ELF-1 (cell line): ENCODE data around the gene ASB7.
"Not testable (repeated sequence)": the region's sequence is repeated elsewhere in the genome, so short reads cannot be mapped to it uniquely, and the experiment has no call there.

Experiments used
- DNase-seq: peaks from one replicate; pipeline ENCODE4 v3.0.0-alpha.2; 2016; ENCODE audit warnings: low read depth, low spot score

ASB7 gene

DNA sequence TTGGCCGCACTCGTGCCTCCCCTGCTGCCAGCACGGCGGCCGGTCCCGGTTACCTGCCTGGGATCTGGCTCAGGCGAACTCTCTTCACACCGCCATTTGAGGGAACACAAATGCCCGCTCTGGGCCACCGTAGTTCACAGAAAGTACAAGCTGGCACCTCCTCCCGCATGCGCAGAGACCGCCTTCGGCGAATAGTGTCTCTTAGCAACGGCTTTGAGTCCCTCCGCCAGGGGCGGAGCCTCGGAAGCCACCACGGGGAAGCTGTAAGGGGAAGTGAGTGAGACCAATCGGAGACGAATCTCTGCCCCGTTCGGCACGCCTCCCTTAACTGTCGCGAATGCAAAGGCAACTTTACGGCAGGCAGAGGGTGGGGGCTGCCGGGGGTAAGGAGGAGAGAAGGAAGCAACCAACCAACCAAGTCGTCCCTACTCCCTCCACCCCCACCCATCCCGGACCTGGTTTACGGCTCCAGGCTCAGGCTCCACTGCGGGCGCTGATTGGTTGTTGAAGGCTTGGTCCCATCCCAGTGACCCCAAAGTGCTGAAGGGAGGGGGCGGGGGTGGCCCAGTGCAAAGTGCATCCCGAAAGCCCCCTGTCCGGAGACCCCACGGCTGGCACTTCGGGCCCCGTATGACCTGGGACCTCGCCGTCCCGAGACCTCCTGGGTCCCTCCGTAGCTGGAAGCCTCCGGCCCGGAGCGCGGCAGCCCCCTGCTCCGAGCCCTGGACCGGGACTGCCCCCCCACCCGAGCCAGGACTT lies at the start of gene ASB7, which contains the start of gene LINS1:
TSS of gene ASB7 (plus strand) at position 526 of the 759 bp plus-strand sequence. CDS start 9,628 bp downstream, outside the sequence.
TSS of gene LINS1 (minus strand) at position 121 of the 759 bp plus-strand sequence. CDS start 21,342 bp downstream, outside the sequence.
- DNase-seq: peak; percentile 100

DNA sequence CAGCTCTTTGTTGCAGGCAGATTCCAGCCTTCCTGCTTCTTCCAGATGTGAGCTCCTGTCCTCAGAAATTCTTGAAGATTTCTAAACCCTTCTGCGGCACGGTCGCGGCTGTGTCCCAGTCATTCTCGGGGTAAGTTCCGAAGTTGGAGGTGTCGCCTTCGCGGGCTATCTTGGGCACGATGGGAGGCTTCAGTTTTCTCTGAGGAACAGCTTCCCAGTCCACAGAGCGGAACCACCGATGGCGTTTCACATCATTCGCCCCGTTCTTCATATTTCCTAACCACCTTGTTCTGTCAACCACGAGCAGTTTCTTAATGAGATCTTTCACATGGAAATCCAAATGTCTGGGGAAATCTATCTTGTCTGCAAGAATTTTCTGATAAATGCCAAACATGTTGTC lies 48.9 kb upstream of the ASB7 start:
- DNase-seq: no peak

DNA sequence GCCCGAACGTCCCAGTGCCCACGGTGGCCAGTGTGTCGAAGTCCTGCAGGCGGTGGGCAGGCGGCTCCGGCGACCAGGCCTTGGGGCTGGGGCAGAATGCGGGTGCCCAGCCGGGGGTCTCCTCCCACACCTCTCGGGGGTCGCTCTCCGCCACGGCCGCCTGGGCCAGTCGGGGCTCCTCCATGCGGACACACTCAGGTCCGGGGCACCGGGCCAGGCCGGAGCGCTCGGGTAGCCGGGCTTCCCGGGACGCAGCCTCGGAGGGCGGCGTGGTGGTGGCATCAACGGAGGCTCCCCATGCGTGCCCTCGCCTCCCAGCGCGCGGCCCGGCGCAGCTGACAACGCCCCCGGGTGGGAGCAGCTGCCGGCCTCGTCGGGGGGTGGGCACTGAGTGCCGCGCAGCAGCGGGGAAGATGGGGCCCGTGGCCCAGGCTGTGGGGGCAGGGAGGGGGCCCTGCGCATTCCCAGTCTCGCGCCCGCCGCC lies 43.6 kb upstream of the ASB7 start:
- no peak for DNase-seq

DNA sequence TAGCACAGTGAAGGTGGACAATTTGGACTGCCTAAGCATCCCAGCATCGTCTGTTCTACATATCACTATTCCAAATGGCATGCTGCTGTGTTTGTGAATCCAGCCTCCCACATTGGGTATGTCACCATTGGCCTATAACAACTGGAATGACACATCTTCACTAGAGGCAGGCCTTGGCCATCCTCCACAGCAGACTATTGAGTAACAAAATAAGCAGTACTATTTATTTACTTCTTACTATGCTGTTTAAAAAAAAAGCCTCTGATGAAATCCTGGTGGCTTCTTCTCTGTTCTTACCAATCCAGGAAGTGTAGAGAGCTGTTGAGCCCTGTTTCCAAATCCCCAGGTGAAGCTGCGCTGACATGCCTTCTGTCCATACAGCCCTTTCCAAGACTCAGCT lies 43.1 kb upstream of the ASB7 start:
- DNase-seq: no peak

DNA sequence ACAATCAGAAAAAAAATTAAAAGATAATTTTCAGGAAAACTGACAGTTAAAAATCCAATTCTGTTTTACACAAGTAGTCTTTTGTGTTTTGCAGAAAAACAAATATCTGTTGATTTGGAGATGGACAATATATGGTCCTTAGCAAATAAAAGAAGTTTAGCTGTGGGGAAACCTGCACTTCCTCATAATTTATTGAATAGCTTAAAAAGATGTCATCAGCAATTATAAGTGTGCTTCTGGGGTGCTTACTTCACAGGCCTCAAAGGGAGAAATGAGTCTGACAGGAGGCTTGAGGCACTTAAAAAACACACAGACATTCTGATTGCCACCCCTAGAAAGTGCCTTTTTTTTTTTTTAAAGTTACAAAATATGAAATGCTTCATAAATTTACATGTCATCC lies 42.1 kb upstream of the ASB7 start:
- no peak for DNase-seq

- DNase-seq: no peak
Observed at GRCh38 chr15:100565591-100565990, 36.8 kb upstream of the ASB7 start.

- no peak for DNase-seq
Observed at GRCh38 chr15:100566850-100567628, 35.4 kb upstream of the ASB7 start.

DNA sequence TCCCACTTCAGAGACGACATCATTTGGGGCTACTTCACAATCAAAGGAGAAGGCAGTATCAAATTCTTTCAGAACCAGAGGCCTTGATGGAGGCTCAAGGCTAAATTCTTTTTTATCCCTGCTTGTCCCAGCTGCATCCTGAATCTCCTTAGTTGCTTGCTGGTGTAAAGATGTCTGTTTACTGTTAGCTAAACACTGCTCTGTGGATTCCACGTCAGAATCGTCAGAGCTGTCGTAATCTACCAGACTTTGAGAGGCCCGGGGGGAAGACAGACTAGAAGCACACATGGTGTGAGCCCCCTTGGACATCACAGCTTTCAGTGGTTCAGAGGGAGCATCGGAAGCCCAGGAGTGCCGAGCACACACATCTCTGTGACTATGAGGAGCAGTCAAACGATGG lies 33.0 kb upstream of the ASB7 start:
- no peak for DNase-seq

GRCh38 chr15:100570275-100570674 lies 32.1 kb upstream of the ASB7 start:
- no peak for DNase-seq

GRCh38 chr15:100570735-100571313 lies 31.6 kb upstream of the ASB7 start:
- DNase-seq: no peak

DNA sequence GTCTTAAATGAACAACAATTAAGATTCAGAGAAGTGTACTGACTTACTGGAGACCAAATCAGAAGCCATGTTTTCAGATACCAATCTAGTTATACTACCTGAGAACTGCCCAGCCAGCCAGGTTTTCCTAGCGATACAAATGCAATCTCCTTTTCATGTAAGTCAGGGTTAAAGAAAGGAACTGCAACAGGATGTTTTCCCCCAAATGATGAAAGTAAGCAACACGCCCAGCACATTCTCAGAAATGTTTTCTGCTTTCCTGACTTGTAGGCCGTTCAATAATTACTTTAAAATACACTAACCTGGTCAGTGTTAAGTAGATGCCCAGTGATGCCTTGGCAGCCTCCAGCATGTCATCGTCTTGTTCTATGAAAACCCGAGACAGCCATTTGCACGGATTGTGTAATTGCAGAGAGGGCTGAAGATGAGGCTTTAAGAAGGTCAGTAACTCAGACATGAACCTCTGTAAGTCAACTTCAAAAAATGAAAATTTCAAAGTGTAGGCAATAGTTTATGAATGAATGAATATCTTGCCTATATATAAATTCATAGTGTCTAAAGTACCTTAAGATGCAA lies 30.7 kb upstream of the ASB7 start:
- no peak for DNase-seq

GRCh38 chr15:100572362-100572983 lies 29.9 kb upstream of the ASB7 start:
- DNase-seq: no peak

DNA sequence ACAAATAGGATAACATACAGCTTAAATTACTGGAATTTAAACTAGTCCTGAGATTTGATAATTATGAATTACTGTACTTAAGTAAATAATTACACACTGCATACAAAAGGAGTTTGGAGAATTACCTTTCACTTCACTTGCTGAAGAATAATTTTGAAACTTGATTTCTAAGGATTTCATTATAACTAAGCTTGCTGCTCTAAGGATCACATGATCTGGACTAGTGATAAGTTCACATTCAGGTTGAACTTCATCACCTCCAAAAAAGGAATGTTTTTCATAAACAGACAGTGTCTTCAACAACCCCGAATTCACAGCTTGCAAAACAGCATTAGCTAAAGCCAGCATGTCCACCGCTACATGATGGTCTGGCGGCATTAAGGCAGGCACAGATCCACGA lies 28.9 kb upstream of the ASB7 start:
- no peak for DNase-seq

GRCh38 chr15:100580414-100580813 lies 22.0 kb upstream of the ASB7 start:
- no peak for DNase-seq

GRCh38 chr15:100588638-100589242 lies 13.6 kb upstream of the ASB7 start:
- no peak for DNase-seq

- DNase-seq: not testable (repeated sequence)
Observed at GRCh38 chr15:100591163-100591562, 11.2 kb upstream of the ASB7 start.

- no peak for DNase-seq
Observed at GRCh38 chr15:100591835-100592234, 10.6 kb upstream of the ASB7 start.

GRCh38 chr15:100592898-100593297 lies 9.5 kb upstream of the ASB7 start:
- DNase-seq: no peak

DNA sequence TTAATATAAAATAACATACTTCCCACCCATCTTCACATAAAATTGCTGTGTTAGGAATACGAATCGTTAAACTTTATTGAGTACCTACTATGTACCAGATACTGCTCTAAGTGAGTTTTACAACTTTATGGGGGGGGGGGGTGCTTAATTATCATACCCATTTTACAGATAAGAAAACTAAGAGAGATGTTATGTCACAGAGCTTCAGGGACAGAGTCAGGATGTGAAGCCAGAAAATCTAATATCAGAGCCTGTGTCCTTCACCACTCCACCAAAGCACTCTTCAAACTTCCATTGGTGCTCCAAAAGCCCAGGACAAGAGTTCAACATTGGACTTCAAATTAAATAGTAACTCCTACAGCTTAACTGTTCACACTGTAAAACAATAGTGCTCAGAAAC lies 9.0 kb upstream of the ASB7 start:
- no peak for DNase-seq

- DNase-seq: no peak
Observed at GRCh38 chr15:100595964-100596363, 6.4 kb upstream of the ASB7 start.

DNA sequence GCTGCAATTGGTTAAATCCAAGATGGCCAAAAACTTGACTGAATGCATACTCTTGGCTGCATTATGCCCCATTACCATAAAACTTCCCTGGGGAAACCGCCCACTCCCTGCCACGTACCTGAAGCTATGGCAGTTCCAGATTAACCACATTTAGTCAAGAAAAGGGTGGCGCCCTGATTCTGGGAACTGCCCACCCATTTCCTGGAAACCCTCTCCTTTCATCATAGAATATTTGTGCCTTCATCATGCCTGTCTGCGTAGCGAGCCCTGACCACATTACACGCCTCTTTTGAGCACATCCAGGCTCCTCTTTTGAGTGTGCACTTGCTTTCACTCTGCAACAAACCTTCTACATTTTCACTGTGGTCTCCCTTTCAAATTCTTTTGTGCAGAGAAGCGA lies 5.6 kb upstream of the ASB7 start:
- DNase-seq: no peak
